GM19324 (cell line): ENCODE measurements around the gene LAPTM5.
"Not testable (repeated sequence)": the region's sequence is repeated elsewhere in the genome, so short reads cannot be mapped to it uniquely, and the experiment has no call there.

Source experiments
- ATAC-seq: cut with Tn5 transposase; IDR thresholded peaks from one replicate; pipeline ENCODE4 v1.9.1; 2021; ENCODE audit warnings: mild to moderate bottlenecking, moderate library complexity; ENCODE audit not compliant: unreplicated experiment, low FRiP score

Gene LAPTM5

GRCh38 chr1:30702823-30703222 is 54.8 kb downstream of the LAPTM5 start:
- ATAC-seq, result no peak

GRCh38 chr1:30701258-30701633 is 56.3 kb downstream of the LAPTM5 start:
- no peak for ATAC-seq

- no peak for ATAC-seq
Observed at GRCh38 chr1:30700528-30701257, 56.9 kb downstream of the LAPTM5 start.

GRCh38 chr1:30699762-30700161 is 57.8 kb downstream of the LAPTM5 start:
- ATAC-seq, result no peak

GRCh38 chr1:30698401-30698981 is 59.1 kb downstream of the LAPTM5 start:
- no peak for ATAC-seq

GRCh38 chr1:30697571-30698376 is 59.8 kb downstream of the LAPTM5 start:
- ATAC-seq, result no peak

- ATAC-seq, result no peak
Observed at GRCh38 chr1:30696831-30697230, 60.7 kb downstream of the LAPTM5 start.

GRCh38 chr1:30695439-30695841 is 62.1 kb downstream of the LAPTM5 start:
- no peak for ATAC-seq

- no peak for ATAC-seq
Observed at GRCh38 chr1:30694280-30695175, 63.0 kb downstream of the LAPTM5 start.

GRCh38 chr1:30693822-30694221 is 63.8 kb downstream of the LAPTM5 start:
- ATAC-seq, result no peak

GRCh38 chr1:30693366-30693765 is 64.2 kb downstream of the LAPTM5 start:
- no peak for ATAC-seq

- no peak for ATAC-seq
Observed at GRCh38 chr1:30692948-30693301, 64.6 kb downstream of the LAPTM5 start.

- no peak for ATAC-seq
Observed at GRCh38 chr1:30692201-30692947, 65.2 kb downstream of the LAPTM5 start.

GRCh38 chr1:30691480-30691879 is 66.1 kb downstream of the LAPTM5 start:
- ATAC-seq, result no peak

- no peak for ATAC-seq
Observed at GRCh38 chr1:30689901-30690645, 67.5 kb downstream of the LAPTM5 start.

GRCh38 chr1:30688920-30689794 is 68.4 kb downstream of the LAPTM5 start:
- no peak for ATAC-seq

GRCh38 chr1:30688516-30688915 is 69.1 kb downstream of the LAPTM5 start:
- not testable (repeated sequence) for ATAC-seq

GRCh38 chr1:30687886-30688285 is 69.7 kb downstream of the LAPTM5 start:
- no peak for ATAC-seq
